Measurements from ENCODE around the gene RPS28.
"Not testable (repeated sequence)": the region's sequence is repeated elsewhere in the genome, so short reads cannot be mapped to it uniquely, and the experiment has no call there.

RPS28 gene

GRCh38 chr19:8321067-8321985 lies at the start of gene RPS28, which contains the start of gene NDUFA7:
RPS28 (plus strand) TSS chr19:8321496; CDS start chr19:8321531, 35 bp downstream.
NDUFA7 (minus strand) TSS chr19:8321375; CDS start chr19:8321358, 17 bp downstream.
- DNase-seq (ENCODE audit: low spot score): peak; percentile 92
- peak; percentile 46 for FAIRE-seq

GRCh38 chr19:8276508-8276907 lies 44.8 kb upstream of the RPS28 start:
- not testable (repeated sequence) for DNase-seq (ENCODE audit: low spot score); FAIRE-seq

- not testable (repeated sequence) for DNase-seq (ENCODE audit: low spot score); FAIRE-seq
Measured at GRCh38 chr19:8291337-8291736, 30.0 kb upstream of the RPS28 start.

DNA sequence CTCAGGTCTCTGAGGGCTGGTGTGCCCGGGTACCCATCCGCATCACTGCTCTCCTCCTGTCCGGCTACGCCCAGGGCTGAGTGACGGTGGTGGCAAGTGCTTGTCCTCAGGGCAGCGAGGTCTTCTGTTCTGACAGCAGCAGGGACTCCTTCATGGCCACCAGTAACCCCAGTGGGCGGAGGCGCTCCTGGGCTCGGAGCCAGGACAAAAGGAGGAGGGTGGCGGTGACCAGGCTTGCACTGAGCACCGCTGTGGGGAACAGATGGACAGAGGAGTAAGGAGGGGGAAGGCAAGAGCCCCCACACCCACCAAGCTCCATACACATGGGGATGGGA lies 19.0 kb upstream of the RPS28 start:
- FAIRE-seq (no peak), DNase-seq (ENCODE audit: low spot score) (no peak)

GRCh38 chr19:8302734-8303133 lies 18.6 kb upstream of the RPS28 start:
- DNase-seq (ENCODE audit: low spot score) (no peak), FAIRE-seq (no peak)

DNA sequence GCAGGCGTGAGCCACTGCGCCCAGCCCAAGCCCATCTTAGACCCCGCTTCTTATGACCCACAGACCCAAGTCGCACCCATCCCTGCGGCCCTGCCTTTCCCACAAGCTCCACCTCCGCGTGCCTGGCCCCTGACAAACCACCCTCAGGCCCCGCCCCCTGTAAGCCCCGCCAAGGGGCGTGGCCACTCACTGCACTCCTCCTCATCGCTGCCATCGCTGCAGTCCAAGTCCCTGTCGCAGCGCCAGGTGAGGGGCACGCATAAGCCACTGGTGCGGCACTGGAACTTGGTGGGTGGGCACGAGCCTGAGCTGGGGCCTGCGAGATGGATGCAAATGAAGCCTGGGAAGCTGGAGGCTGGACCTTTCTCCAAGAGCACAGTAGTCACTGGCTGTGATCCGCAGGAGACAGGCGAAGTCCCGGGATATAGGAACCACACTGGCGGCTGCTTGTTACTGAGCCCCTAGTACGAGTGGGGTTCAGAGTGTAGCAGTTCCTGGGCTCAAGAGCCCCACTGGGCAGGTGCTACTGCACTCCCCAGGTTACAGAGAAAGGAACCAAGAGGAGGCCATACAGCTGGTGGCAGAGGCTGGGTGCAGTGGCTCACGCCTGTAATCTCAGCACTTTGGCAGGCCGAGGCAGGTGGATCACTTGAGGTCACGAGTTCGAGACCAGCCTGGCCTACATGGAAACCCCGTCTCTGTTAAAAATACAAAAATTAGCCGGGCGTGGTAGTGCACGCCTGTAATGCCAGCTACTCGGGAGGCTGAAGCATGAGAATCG lies 16.3 kb upstream of the RPS28 start:
- no peak for FAIRE-seq
- no peak for DNase-seq (ENCODE audit: low spot score)

GRCh38 chr19:8305798-8306197 lies 15.5 kb upstream of the RPS28 start:
- DNase-seq (ENCODE audit: low spot score) (no peak), FAIRE-seq (no peak)

DNA sequence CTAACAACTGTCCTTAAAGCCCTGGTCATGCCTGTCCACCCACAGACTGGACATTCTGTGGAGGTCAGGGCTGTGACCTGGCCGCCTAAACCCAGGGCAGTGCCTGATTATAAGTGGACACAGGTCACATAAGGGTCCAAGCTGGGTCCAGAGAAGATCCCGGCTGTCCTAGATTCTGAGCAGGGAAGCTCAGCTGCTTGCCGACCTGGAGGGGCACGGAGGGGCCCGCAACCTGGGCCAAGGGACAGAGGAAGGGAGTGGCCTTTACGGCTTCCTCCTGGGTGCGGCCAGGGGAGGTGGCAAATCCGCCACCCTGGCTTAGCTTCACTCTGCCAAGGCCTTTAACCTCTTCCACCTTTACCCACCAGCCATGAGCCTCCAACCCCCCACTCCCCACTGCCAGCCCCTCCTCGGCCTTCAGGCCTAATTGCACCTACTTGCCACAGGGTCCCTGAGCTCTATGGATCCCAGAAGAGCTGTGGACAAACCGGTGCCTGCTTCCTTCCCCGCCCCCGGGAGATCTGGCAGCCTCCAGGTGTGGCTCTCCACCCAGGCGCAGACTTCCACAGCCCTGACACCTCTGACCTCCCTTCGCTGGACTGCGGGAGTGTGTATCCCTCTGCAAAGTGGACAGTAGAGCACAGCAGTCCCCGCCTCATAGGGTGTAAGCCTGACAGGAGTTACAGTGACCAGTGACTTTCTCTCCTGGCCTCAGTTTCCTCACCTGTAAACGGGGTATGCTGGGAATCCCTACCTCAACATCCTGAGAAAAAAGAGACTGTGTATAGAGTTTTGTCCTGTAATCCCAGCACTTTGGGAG lies 14.9 kb upstream of the RPS28 start:
- DNase-seq (ENCODE audit: low spot score): no peak
- FAIRE-seq: no peak

- DNase-seq (ENCODE audit: low spot score) (no peak), FAIRE-seq (no peak)
Measured at GRCh38 chr19:8307400-8307964, 13.8 kb upstream of the RPS28 start.

GRCh38 chr19:8307965-8308866 lies 13.1 kb upstream of the RPS28 start, which contains the start of gene CD320:
CD320 (minus strand) TSS chr19:8308358; CDS start chr19:8308290, 68 bp downstream.
- DNase-seq (ENCODE audit: low spot score): peak; percentile 65
- peak; percentile 14 for FAIRE-seq

DNA sequence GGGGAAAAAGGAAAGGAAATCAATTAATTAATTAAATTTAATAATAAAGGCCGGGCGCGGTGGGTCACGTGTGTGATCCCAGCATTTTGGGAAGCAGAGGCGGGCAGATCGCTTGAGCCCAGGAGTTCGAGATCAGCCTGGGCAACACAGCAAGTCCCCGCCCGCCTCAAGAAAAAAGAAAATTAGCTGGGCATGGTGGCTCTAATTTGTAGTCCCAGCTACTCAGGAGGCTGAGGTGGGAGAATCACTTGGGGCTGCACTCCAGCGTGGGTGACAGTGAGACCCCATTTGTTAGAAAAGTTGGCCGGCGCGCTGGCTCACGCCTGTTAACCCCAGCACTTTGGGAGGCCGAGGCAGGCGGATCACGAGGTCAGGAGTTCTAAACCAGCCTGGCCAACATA lies 12.4 kb upstream of the RPS28 start:
- no peak for FAIRE-seq

DNA sequence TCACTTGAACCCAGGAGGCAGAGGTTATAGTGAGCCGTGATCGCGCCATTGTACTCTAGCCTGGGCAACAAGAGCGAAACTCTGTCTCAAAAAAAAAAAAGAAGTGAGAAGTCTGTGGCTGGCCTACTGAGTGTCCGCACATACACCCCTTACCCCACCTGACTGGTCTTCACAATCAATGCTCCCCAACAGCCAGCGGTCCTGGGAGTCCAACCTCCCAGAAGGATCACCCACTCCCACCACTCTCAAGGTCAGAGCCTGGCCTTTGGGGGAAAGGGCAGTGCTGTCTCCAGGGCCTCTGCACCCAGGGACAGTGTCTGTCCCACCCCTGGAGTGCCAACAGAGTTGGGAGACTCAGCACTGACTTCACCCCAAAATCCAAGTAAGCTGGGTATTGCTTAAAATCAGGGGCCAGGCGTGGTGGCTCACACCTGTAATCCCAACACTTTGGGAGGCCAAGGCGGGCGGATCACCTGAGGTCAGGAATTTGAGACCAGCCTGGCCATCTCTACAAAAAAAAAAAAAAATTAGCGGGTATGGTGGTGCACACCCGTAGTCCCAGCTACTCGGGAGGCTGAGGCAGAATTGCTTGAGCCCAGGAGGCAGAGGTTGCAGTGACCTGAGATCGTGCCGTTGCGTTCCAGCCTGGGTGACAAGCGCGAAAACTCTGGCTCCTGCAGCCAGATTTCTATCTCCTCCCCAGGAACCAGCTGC lies 10.8 kb upstream of the RPS28 start:
- FAIRE-seq (no peak), DNase-seq (ENCODE audit: low spot score) (no peak)

More for the DNA sequence above, 12.4 kb upstream of the RPS28 start:
- no peak for DNase-seq (ENCODE audit: low spot score)

- FAIRE-seq (no peak), DNase-seq (ENCODE audit: low spot score) (no peak)
Measured at GRCh38 chr19:8311461-8312260, 9.6 kb upstream of the RPS28 start.

DNA sequence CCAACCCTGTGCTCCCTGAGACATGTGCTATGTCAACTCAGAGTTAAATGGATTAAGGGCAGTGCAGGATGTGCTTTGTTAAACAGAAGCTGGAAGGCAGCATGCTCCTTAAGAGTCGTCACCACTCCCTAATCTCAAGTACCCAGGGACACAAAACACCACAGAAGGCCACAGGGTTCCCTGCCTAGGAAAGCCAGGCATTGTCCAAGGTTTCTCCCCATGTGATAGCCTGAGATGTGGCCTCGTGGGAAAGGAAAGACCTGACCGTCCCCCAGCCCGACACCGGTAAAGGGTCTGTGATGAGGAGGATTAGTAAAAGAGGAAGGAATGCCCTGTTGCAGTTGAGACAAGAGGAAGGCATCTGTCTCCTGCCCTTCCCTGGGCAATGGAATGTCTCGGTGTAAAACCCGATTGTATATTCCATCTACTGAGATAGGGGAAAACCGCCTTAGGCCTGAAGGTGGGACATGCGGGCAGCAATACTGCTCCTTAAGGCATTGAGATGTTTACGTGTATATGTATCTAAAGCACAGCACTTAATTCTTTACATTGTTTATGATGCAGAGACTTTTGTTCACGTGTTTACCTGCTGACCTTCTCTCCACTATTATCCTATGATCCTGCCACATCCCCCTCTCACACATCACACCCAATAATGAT lies 6.2 kb upstream of the RPS28 start:
- FAIRE-seq: not testable (repeated sequence)

GRCh38 chr19:8316351-8317125 lies 4.8 kb upstream of the RPS28 start:
- FAIRE-seq (no peak), DNase-seq (ENCODE audit: low spot score) (no peak)

More for the DNA sequence above, 6.2 kb upstream of the RPS28 start:
- not testable (repeated sequence) for DNase-seq (ENCODE audit: low spot score)

DNA sequence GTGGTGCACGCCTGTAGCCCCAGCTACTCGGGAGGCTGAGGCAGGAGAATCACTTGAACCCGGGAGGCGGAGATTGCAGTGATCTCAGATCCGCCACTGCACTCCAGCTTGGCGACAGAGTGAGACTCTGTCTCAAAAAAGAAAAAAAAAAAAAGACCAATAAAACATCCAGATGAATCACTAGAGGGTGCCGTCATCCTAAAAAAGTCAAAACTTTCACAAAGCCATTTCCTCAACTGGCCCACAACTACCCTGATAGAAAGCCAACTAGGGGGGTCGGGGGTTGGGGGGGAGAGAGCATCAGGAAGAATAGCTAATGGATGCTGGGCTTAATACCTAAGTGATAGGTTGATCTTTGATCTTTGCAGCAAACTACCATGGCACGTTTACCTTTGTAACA lies 2.5 kb upstream of the RPS28 start:
- not testable (repeated sequence) for FAIRE-seq; DNase-seq (ENCODE audit: low spot score)

All from RCC 7860 (cell line).